GM19023 (cell line): Measurements from ENCODE around the gene SMG1.
"Not testable (repeated sequence)": the region's sequence is repeated elsewhere in the genome, so short reads cannot be mapped to it uniquely, and the experiment has no call there.

Source experiments
- ATAC-seq: cut with Tn5 transposase; IDR thresholded peaks from one replicate; pipeline ENCODE4 v1.9.1; 2021; ENCODE audit warnings: mild to moderate bottlenecking, moderate library complexity; ENCODE audit not compliant: unreplicated experiment

SMG1 gene

DNA sequence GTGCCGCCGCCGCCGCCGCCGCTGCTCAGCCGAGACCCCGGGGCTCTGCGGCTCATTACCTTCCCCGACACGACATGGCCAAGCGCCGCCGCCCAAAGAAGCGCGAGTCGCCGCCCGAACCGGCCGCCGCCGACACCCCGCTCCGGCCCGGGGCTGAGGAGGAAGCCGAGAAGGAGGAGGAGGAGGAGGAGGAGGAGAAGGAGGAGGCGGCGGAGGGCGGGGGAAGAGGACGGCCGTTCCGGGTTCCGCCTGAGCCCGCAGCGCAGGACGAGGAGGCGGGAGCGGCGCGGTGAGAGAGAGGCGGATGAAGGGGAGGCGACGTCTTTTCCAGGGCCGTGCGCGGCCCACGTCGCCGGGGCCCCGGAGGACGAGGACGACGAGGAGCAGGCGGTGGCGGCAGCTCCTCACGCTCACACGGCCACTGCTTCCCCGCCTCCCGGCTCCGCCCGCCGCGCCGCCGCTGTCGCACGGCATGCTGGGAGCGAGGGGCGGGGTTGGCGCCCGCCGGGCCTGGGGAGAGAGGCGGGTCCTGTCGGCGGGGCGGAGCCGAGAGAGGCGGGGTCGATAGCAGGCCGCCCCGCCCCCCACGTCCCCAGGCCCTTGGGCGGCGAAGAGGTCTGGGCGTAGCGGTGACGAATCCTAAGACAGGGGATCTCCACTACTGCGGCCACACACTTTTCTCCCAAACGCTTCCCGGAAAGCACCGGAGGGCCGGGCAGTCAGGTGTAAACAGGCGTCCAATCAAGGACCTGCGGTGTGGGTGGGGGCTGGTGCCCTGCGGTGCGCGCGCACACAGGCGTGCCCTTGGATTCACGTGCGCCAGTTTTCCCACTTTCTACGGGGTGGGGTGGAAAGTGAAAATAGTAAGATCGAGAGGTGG lies at the start of gene SMG1:
Gene SMG1 (minus strand): TSS at position 423 of the 880 bp plus-strand sequence. CDS start 367 bp downstream, at position 56.
- ATAC-seq, result peak; percentile 77

DNA sequence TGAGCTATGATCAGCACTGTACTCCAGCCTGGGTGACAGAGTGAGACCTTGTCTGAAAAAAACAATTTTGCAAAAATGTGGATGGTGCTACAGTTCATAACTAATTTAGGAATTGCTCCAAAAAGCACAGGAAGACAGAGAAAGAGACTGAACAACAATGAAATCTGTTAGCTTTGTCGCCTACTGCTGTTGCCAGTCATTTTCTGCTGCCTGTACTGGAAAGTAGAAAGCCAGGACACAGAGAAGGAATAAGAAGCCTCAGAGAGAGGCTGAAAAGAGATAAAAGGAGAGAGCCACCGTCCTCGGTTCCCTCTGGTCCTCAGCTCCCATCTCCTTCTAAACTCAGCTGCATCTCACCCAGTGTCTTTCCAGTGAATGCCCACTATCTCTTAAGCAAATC lies 48.9 kb upstream of the SMG1 start:
- no peak for ATAC-seq

DNA sequence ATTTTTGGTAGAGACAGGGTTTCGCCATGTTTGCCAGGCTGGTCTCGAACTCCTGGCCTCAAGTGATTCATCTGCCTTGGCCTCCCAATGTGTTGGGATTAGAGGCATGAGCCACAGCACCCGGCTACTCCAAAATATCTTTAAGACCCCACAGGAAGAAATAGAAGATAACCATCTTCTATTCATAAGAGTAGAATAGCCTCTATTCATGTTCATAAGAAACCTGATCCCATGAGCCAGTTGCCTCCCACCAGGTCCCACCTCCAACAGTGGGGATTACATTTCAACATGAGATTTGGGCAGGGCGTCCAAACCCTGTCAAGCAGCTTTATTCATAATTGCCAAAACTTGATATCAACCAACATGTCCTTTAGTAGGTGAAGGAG lies 43.6 kb upstream of the SMG1 start:
- ATAC-seq, result no peak

DNA sequence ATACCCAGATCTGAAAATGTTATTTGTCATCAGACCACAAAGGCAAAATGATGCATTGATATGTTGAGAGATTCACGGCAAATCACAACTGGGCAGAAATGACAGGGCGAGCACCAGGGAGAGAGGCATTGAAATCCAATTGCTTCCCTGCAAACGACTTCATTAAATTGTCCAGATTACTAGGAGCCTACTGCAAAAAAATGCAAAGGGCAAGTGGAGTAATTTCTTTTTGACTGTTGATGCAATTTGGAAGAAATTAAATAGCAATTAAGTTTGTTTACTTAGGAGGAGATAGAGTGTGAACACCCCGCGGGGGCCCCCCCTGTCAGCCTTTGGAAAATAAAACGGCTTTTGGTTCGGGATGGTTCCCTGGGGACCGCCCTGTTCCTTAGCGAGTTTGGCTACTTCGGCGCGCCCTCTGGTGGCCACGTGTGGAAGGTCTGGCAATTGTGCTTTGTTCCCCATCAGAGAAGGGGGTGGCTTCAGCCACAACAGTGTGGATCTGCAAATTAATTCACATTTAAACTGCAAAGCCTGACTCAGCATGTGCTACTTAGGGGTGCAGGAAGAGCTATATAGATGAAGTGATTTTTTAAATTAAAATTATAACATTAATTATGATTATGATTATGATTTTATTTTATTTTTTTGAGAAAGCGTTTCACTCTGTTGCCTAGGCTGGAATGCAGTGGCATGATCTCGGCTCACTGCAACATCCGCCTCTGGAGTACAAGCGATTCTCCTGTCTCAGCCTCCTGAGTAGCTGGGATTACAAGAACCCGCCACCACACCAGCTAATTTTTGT lies 43.0 kb upstream of the SMG1 start:
- ATAC-seq, result no peak

DNA sequence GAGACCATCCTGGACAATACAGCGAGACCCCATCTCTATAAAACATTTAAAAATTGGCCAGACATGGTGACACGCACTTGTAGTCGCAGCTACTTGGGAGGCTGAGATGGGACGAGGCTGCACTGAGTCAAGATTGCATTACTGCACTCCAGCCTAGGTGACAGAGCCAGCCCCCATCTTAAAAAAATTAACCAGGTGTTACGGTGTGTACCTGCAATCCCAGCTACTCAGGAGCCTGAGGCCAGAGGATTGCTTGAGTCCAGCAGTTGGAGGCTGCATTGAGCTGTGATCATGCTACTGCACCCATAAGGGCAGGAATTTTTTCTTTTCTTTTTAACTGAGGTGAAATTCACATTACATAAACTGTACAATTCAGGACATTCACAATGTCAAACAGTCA lies 40.6 kb upstream of the SMG1 start:
- ATAC-seq, result no peak

DNA sequence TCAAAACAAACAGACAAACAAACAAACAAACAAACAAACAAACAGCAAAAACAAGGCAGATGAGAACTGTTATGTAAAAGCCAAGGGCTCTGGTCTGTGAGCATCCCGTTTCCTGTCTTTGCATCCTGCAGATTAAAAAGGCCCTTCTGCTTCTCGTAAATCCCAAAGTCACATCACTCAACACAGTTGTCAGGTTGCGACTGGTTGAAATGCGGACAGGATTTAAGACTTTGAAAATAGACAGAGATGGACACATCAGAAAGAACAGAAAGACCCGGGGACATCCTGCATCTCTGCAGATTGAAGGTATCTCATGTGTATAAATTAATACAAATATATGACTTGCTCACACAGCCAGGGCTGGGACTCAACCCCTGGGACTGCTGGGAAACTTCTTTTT lies 39.3 kb upstream of the SMG1 start:
- no peak for ATAC-seq

DNA sequence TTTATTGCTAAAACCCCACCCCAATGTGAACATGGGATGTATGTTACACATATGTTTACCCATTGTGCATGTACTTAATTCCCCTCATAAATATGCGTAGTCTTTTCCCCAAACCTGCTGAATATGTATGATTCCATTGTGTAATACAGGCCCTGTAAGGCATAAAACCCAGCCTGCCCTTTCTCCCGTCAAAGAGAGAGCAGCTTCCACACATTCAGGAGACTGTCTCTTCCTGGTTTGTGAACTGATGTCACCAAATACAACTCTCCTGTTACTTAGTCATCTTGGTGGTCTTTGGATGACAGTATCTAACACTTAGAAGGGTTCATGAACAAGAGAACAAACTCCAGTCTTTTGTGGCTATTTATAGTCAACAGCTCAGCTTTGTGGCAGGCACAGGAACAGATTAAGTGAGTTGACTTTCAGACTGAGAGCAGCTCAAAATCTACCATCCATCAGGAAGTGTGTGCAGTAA lies 32.9 kb upstream of the SMG1 start:
- ATAC-seq, result no peak

DNA sequence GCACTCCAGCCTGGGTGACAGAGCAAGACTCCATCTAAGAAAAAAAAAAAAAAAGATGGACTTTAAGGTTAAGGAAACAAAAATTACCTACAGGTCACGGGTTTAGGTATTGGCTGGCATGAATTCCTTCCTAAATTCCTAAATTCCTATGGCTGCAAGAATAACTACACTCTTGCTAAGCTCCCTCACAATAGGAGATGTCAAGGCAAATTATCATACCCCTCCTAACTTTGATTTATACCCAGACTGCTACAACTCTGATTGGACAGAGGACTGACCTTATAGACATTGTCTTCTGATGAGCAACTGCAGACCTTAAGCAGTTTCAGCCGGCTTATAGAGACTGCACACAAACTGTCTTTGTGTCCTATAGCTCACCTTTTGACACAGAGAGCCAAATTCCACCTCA lies 32.4 kb upstream of the SMG1 start:
- ATAC-seq, result no peak

DNA sequence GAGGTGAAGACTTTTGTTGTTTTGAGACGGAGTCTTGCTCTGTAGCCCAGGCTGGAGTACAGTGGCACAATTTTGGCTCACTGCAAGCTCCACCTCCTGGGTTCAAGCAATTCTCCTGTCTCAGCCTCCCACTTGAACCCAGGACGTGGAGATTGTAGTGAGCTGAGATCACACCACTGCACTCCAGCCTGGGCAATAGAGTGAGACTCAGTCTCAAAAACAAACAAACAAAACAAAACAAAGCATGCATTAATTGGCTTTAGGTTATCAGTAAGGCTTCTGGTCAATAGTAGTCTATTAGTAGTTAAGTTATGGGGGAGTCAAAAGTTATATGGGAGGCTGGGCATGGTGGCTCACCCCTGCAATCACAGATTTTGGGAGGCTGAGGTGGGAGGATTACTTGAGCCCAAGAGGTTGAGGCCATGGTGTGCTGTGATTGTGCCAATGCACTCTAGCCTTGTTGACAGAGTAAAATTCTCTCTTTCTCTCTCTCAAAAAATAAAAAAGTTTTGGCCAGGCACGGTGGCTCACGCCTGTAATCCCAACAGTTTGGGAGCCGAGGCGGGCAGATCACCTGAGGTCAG lies 30.5 kb upstream of the SMG1 start:
- ATAC-seq, result not testable (repeated sequence)

DNA sequence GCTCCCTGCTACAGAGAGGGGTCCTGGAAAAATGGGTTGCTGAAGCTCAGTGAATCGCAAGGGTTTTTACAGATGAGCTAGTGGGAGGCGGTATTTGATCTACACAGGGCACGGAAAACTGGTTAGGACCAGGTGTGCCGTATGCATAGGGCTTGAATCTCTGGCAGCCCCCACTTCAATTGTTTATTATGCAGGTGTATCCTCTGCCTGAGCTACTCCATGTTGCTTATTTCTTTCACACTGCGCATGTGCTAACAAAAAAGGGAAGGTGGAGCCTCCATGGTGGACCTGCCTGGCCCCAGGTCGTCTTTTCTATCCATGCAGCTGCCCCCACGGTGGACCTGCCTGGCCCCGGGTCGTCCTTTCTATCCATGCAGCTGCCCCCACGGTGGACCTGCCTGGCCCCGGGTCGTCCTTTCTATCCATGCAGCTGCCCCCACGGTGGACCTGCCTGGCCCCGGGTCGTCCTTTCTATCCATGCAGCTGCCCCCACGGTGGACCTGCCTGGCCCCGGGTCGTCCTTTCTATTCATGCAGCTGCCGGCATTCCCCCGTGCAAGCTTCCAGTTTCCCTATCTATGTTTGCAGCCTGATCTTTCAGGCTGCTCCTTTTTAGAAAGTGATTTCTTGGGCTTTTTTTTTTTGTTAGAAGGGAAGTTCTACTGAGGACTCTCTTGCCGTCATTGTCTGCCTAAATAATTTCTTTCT lies 29.8 kb upstream of the SMG1 start:
- not testable (repeated sequence) for ATAC-seq

DNA sequence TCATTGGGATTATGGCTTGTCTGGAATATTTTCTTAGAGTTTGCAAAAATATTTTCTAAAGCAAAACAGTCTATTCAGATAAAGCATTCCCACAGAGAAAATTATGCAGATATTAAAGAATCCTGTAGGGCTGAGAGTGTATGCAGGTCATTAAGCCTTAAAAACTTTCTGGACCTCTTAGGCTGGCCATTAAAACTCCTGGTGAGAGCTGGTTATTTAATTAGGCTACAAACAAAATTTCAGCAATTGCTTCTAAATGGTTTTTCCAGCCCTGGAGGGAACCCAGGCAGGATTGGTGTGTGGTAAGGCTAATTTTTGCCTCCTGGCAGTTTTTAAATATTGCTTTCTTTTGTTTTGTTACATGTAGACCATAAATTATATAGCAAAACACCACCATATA lies 27.3 kb upstream of the SMG1 start:
- no peak for ATAC-seq

DNA sequence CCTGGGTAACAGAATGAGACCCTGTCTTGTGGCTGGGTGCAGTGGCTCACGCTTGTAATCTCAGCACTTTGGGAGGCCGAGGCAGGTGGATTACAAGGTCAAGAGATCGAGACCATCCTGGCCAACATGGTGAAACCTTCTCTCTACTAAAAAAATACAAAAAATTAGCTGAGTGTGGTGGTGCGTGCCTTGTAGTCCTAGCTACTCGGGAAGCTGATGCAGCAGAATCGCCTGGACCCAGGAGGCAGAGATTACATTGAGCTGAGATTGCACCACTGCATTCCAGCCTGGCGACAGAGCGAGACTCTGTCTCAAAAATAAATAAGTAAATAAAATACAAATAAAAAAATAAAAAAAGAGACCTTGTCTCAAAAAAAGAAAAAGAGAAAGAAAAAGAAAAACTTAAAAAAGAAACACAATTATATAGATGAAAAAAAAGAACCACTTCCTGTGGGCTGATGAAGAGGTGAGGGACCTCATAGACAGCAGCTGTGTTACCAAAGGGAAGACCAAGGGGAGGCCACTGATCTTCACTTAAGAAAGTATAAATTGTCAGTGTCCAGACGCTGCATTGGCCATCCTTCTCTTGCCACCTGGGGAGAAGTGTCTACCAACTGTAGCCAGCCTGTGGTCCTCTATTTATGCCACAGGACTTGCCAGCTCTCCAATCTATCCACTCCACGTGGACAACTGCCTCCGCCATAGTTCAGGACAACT lies 24.4 kb upstream of the SMG1 start:
- ATAC-seq, result no peak

DNA sequence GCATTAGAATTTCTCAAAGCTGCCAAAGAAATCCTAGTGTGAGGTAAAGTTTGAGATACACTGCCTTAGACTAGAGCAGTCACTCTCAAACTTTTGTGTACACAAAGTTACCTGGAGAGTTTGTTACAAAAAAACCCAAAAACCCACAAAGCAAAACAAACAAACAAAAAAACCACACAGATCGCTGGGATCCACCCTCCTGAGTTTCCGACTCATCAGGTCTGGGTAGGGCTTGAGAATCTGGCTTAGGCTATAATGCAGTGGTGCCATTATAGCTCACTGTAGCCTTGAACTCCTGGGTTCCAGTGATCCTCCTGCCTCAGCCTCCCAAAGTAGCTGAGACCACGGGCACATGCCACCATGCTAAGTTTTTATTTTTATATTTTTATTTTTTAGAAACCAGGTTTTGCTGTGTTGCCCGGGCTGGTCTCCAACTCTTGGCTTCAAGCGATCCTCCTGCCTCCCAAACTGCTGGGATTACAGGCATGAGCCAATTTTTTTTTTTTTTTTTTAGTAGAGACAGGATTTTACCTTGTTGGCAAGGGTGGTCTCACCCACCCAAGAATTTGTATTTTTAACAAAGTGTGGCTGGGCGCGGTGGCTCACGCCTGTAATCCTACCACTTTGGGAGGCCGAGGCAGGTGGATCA lies 22.3 kb upstream of the SMG1 start:
- no peak for ATAC-seq

DNA sequence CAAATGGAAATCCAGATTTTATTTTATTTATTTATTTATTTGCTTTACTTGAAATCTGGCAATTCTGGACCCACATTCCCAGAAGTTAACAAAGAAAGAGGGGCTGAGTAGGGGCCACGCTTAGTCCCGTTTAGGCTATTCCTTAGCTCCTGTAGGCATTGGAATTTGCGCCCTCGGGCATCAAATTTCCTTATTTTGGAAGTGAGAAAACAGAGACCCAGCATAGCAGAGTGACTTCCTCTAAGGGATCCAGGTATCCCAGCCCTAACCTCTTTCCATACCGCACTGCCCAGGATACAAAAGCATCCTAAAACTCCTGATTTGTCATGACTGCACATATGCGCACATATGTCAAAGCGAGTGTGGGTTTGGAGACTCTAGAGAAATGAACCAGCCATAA lies 19.0 kb upstream of the SMG1 start:
- ATAC-seq, result no peak

DNA sequence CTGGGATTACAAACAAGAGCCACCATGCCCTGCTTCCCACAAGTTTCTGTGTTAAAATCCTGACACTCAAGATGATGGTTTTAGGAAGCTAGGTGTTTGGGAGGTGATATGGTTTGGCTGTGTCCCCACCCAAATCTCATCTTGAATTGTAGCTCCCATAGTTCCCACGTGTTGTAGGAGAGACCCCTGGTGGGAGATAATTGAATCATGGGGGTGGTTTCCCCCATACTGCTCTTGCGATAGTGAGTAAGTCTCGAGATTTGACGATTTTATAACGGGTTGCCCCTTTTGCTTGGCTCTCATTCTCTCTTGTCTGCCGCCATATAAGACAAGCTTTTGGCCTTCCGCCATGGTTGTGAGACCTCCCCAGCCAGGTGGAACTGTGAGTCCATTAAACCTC lies 17.2 kb upstream of the SMG1 start:
- ATAC-seq, result no peak

DNA sequence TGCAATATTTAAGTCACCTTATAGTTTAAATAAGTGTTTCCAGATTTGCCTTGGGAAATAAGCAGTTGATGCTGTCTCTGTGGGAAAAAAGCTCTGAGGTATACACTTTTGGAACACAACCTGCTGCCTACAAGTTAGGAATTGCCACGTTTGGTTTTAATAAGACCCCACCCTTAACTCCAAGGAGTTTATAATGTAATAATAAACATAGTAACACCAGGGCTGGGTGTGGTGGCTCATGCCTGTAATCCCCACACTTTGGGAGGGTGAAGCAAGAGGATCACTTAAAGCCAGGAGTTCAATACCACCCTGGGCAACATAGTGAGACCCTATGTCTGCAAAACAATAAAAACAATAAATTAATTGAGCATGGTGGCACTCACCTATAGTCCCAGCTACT lies 15.9 kb upstream of the SMG1 start:
- ATAC-seq, result no peak

DNA sequence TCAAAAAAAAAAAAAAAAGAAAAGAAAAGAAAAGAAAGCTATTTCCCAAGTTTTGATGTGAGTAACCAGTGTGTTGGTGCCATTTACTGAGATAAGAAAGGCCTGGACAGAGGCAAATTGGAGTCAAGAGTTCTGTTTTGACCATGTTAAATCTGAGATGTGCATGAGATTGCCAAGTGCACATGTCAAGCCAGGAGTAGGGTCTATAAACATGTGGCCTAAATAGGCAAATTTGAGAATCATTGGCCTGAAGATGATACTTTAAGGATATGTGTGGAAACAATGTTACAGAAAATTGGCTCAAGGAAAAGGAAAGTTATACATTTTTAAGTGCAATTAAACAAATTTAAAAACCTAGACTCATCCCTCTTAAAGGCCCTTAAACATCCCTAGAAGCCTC lies 15.3 kb upstream of the SMG1 start:
- no peak for ATAC-seq

DNA sequence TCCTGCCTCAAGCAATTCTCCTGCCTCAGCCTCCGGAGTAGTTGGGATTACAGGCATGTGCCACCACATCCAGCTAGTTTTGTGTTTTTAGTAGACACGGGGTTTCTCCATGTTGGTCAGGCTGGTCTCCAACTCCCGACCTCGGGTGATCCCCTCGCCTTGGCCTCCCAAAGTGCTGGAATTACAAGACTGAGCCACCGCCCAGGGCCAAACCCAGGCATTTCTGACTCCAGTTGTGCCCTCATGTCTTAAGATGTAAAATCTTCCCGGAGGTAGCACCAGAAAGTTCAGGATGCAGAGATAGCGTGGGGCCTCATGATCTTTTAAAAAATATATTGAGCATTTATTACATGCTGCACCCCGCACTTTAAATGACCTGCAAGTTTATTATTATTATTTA lies 12.8 kb upstream of the SMG1 start:
- no peak for ATAC-seq

DNA sequence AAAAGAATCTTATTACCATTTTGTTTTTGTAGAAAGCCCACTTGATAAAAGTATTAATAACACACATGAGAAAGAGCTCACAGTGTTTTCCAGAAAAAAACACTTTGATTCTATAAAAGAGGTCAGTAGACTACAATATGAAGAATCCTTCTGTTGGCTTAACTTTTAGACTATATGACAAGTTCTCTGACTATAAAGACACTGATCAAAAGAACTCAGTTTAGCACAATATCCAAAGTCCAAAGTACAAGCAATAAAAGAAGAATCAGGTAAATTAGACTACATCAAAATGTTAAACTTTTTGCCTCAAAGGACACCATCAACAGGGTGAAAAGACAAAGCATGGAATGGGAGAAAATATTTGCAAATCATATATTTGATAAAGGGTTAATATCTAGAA lies 11.2 kb upstream of the SMG1 start:
- ATAC-seq, result no peak
